ENCODE results near the gene RTL1. TPM values are rescaled to one million over a fixed set of nuclear protein-coding genes. Genes with fewer than 3 reads are reported as not detected.

The RTL1 gene
- total and polyA plus RNA-seq, 8 donors = not detected

DNA sequence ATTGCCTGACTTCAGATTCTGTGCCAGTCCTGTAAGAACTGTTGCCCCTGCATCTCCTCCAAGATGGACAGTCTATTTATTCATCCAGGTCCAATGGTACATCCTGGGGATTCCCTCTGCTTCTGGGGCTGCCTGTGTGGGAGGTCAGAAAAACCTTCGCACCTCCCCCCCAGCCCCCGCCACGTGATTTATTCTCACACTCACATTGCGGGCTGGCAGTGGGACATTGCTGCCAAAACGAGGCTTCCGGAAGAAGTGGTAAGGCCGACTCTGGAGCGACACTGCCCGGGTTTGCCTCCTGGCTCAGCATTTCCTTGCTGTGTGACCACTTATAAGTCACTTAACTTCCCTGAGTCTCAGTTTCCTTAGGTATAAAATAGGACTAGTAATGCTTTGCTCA, 5.9 kb upstream of the RTL1 start:
- intact Hi-C loops (cut with DNase I; ENCODE audit: low total_unique reads) = no loop called here

GRCh38 chr14:100907240-100907639, 3.7 kb upstream of the RTL1 start:
- Histone ChIP-seq H3K27me3 (peaks cover 0 to 52% (median 29%) of the 10 kb centered on the region in 3 donors), H3K36me3 (no peaks in the 10 kb centered on the region), H3K9me3 (no peaks in the 10 kb centered on the region), H3K4me3 (no peak overlapping the region), H3K27ac (no peak overlapping the region), H3K4me1 (peaks cover 0 to 8% (median 3%) of the 10 kb centered on the region in 4 donors)
- TF ChIP-seq POLR2A (IDR thresholded peaks at IDR 0.05) (no peak), POLR2AphosphoS5 (IDR thresholded peaks at IDR 0.05) (no peak), EP300 (IDR thresholded peaks at IDR 0.05) (no peak)
- TF ChIP-seq, protein P1, sequence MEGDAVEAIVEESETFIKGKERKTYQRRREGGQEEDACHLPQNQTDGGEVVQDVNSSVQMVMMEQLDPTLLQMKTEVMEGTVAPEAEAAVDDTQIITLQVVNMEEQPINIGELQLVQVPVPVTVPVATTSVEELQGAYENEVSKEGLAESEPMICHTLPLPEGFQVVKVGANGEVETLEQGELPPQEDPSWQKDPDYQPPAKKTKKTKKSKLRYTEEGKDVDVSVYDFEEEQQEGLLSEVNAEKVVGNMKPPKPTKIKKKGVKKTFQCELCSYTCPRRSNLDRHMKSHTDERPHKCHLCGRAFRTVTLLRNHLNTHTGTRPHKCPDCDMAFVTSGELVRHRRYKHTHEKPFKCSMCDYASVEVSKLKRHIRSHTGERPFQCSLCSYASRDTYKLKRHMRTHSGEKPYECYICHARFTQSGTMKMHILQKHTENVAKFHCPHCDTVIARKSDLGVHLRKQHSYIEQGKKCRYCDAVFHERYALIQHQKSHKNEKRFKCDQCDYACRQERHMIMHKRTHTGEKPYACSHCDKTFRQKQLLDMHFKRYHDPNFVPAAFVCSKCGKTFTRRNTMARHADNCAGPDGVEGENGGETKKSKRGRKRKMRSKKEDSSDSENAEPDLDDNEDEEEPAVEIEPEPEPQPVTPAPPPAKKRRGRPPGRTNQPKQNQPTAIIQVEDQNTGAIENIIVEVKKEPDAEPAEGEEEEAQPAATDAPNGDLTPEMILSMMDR (IDR thresholded peaks at IDR 0.05) = no peak
- DNase-seq = no peak
- intact Hi-C loops (cut with DNase I; ENCODE audit: low total_unique reads) = no loop called here
- WGBS, 5 donors = 80 to 88% (median 86%) methylated on average over 8 of the region's 8 CpGs

More for the DNA sequence above, 5.9 kb upstream of the RTL1 start:
- no peak overlapping the region for H3K27ac ChIP-seq
- no peaks in the 10 kb centered on the region for H3K9me3 ChIP-seq
- H3K36me3 ChIP-seq = no peaks in the 10 kb centered on the region
- no peak for DNase-seq
- WGBS, 5 donors = 84 to 90% (median 87%) methylated on average over 9 of the region's 9 CpGs
- H3K4me1 ChIP-seq = peaks cover 0 to 4% (median 2%) of the 10 kb centered on the region in 4 donors
- no peak overlapping the region for H3K4me3 ChIP-seq
- no peak for TF ChIP-seq POLR2A (IDR thresholded peaks at IDR 0.05)
- TF ChIP-seq, protein P1 (IDR thresholded peaks at IDR 0.05) = no peak
- no peak for TF ChIP-seq POLR2AphosphoS5 (IDR thresholded peaks at IDR 0.05)
- TF ChIP-seq EP300 (IDR thresholded peaks at IDR 0.05) = no peak
- peaks cover 0 to 30% (median 7%) of the 10 kb centered on the region in 3 donors for H3K27me3 ChIP-seq

GRCh38 chr14:100906420-100906819, 2.9 kb upstream of the RTL1 start:
- Histone ChIP-seq H3K4me1 (peaks cover 0 to 8% (median 3%) of the 10 kb centered on the region in 4 donors), H3K4me3 (no peak overlapping the region), H3K27me3 (peaks cover 0 to 60% (median 32%) of the 10 kb centered on the region in 3 donors), H3K27ac (no peak overlapping the region), H3K9me3 (no peaks in the 10 kb centered on the region), H3K36me3 (peaks cover 0 to 3% (median 0%) of the 10 kb centered on the region in 4 donors)
- 54 to 69% (median 62%) methylated on average over 6 of the region's 6 CpGs for WGBS, 5 donors
- intact Hi-C loops (cut with DNase I; ENCODE audit: low total_unique reads) = no loop called here
- TF ChIP-seq POLR2AphosphoS5 (IDR thresholded peaks at IDR 0.05) (no peak), POLR2A (IDR thresholded peaks at IDR 0.05) (no peak), EP300 (IDR thresholded peaks at IDR 0.05) (no peak)
- TF ChIP-seq, protein P1 (IDR thresholded peaks at IDR 0.05) = no peak
- DNase-seq = no peak

- intact Hi-C loops (cut with DNase I; ENCODE audit: low total_unique reads) = no loop called here
- Histone ChIP-seq H3K4me1 (peaks cover under 1 to 17% (median 7%) of the 10 kb centered on the region in 4 donors), H3K36me3 (peaks cover 0 to 3% (median 0%) of the 10 kb centered on the region in 4 donors), H3K9me3 (no peaks in the 10 kb centered on the region), H3K4me3 (no peak overlapping the region), H3K27me3 (peaks cover 0 to 73% (median 40%) of the 10 kb centered on the region in 3 donors), H3K27ac (no peak overlapping the region)
- TF ChIP-seq EP300 (IDR thresholded peaks at IDR 0.05) = no peak
- no peak for TF ChIP-seq POLR2AphosphoS5 (IDR thresholded peaks at IDR 0.05)
- TF ChIP-seq, protein P1 (IDR thresholded peaks at IDR 0.05) = no peak
- DNase-seq = no peak
- 69 to 82% (median 72%) methylated on average over 11 to 12 of the region's 12 CpGs for WGBS, 5 donors
These were observed 1.6 kb upstream of the RTL1 start for GRCh38 chr14:100905166-100905565.

Data from stomach (tissue), 9 donors.